HG03521 (cell line): Measurements from ENCODE around the gene SDHAF2.
"Not testable (repeated sequence)": the region's sequence is repeated elsewhere in the genome, so short reads cannot be mapped to it uniquely, and the experiment has no call there.

Experiments
- ATAC-seq: cut with Tn5 transposase; IDR thresholded peaks from one replicate; pipeline ENCODE4 v1.9.1; 2021; ENCODE audit warnings: mild to moderate bottlenecking, moderate library complexity; ENCODE audit not compliant: unreplicated experiment

Gene SDHAF2

DNA sequence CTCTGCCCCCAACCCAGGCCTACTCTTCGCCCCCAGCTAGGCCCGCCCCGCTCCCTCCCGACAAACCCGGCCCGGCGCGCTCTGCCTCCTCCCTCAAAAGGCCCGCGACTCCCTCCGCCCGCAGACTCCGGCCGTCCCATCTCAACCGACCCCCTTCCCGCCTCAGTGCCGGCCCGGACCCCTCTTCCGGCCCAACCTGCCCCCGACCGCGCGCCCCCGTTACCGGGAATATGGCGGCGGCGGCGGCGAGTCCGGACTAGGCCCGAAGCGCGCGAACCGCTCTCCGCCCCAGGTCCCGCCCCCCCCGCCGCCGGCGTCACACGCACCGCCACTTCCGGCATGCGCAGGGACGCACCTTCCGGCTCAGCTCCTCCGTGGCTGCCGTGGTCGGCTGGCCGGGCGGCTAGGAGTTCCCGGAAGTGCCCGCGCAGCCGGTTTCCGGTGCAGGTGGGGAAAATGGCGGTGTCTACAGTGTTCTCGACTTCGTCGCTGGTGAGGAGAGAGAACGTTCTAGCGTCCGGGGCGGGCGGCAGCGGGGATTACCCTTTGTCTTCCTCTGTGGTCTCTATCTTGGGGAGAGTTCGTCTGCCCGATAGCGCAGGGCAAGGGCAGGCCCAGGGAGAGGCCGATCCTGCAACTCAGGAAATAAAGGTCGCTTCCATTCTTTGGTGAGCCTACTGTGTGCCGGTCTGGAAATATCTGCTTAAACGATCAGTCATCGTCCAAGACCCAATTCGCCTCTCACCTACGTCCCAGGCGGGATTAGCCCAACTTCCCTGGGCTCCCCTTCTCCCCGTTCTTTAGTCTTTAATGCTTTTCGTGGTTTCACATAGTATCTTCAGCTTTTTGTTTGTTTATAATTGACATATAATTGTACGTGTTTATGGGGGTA lies at the start of gene SDHAF2, which contains the start of gene CPSF7:
Gene SDHAF2 (plus strand): TSS at position 434 of the 892 bp plus-strand sequence. CDS start 23 bp downstream, at position 457.
Gene CPSF7 (minus strand): TSS at position 285 of the 892 bp plus-strand sequence. CDS start 740 bp downstream, outside the sequence.
- peak; percentile 88 for ATAC-seq

DNA sequence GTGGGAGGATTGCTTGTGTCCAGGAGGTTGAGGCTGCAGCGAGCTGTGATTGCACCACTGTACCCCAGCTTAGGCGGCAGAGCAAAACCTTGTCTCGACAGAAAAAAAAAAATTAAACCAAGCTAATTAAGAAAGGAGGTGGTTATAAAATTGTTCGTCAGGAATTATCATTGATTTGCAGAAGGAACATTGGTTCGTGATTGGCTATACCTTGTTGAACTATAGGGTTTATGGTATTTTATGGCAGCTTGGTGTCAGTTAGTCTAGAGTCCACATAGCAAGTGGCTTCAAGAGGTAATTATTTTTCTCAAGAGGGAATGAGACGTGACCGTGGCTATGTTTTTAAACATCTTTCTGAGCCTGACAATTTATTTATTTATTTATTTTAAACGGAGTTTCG lies 49.0 kb upstream of the SDHAF2 start:
- no peak for ATAC-seq

DNA sequence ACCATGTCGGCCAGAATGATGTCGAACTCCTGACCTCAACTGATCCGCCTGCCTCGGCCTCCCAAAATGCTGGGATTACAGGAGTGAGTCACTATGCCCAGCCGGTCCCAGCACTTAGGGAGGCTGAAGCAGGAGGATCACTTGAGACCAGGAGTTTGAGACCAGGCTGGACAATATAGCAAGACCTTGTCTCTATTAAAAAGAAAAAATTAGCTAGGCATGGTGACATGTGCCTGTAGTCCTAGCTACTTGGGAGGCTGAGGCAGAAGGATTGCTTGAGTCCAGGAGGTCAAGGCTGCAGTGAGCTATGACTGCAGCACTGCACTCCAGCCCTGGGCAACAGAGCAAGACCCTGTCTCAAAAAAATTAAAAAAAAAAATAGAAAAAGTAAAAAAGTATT lies 46.1 kb upstream of the SDHAF2 start:
- not testable (repeated sequence) for ATAC-seq

GRCh38 chr11:61384271-61385242 lies 45.4 kb upstream of the SDHAF2 start:
- ATAC-seq, result no peak

DNA sequence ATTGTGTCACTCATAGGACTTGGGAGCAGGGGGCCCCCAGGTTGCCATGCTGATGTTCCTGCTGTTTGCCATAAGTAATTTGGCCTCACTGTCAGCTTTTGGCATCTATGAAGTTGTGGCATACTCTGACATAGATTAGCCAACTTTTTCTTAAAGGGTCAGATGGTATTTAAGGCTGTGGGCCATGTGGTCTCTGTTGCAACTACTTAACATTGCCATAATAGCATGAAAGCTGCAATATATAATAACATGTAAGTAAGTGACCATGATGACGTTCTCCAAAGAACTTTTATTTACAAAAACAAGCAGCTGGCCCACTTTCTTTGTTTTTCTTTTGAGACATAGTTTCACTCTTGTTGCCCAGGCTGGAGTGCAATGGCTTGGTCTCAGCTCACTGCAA lies 39.8 kb upstream of the SDHAF2 start:
- ATAC-seq, result no peak

DNA sequence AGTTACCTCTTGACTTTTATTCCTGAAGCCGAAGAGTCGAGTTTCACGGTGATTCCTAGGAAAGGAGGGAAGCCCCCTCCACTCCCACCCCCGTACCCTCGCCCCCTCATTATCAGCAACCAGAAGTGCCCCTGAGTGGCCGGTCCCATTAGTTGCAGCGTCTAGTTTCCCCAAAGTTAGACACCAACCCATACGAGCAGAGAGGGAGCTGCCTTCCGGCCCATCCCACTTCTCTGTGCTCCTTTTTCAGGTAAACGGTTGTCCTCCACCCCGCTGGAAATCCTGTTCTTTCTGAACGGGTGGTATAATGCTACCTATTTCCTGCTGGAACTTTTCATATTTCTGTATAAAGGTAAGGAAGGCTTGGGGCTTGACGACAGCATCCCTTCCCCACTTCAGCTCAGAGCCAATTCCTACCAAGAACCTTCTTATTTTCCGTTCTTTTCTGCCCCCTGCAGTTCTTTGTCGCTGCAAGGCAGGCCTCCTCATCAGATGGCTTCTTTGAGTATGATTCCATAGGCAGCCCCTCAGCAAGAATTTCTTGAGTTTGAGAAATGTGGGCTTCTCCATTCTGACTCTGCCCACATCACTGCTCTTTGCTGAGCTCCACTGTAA lies 36.8 kb upstream of the SDHAF2 start:
- ATAC-seq, result no peak

DNA sequence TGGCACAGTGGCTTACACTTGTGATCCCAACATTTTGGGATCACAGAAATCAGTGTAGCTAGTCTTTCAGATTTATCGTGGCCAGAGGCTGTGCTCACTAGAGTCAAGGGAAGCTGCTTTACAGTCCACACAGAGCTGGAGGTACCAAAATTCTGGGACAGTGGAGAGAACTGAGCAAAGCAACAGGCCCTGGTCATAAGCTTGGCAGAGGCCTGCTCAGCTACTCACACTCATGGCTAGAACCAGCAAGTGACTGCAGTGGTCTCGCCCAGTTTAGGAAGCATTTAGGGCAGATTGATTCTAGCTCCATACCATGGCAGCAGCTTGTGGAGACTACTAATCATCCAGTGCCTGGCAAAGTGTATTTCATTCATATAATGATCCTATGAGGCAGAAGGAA lies 28.8 kb upstream of the SDHAF2 start:
- no peak for ATAC-seq

DNA sequence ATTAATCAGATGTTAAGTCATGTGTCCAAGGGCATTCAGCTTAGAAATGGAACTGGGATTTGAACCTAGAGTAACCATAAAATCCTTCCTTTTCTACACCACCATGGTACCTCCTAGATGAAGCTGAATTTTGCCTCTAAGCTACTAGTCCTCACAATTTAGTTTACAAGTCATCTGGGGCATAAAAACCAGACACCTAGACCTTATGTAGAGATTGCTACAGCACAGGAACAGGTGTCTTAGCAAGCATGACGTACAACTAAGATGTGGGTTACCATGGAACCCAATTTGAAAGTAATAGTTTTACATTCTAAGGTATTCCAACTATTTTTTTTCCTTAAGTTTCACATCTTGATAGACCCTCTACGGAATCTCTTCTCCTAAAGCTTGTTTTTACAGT lies 28.4 kb upstream of the SDHAF2 start:
- ATAC-seq, result no peak

- no peak for ATAC-seq
These were observed 26.3 kb upstream of the SDHAF2 start for GRCh38 chr11:61403658-61404057.

DNA sequence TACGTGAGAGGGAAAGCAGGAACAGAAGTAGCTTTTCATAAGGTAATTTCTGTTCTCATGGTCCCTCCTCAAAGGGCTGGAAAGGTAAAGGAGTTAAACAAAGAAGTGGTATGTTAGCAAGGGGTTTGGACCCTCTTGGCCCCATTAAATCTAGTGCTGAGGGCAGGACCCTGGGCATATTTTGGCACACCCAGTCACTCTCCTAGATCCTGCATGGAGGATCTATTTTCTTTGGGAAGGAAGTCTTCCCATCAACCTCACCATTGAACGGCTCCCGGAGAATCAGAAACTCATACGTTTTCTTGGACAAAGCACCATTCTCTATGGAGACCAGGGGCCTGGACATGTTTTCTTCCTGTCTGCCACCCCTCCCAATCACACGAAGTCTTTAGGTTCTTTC lies 25.8 kb upstream of the SDHAF2 start:
- no peak for ATAC-seq

- ATAC-seq, result no peak
These were observed 25.3 kb upstream of the SDHAF2 start for GRCh38 chr11:61404641-61405040.

DNA sequence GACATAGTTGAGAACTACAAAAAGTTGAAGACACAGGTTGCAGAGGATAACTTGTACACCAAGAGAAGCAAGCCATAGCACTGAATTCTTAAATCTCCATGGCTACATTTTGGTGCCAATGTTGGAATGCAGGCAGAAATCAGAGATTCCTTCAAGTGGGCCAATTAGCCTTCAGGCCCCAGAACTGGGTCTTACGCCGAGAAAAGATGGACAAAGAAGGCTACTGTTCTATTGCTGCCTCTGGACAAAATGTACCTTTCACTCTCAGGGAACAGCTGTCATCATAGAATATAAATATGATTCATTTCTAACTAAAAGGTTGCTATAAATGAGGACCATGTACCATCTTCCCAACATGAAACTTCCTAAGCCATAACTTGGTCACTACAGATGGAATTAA lies 23.9 kb upstream of the SDHAF2 start:
- no peak for ATAC-seq

GRCh38 chr11:61406991-61407728 lies 22.8 kb upstream of the SDHAF2 start:
- ATAC-seq, result no peak

- no peak for ATAC-seq
These were observed 18.3 kb upstream of the SDHAF2 start for GRCh38 chr11:61411589-61411988.

DNA sequence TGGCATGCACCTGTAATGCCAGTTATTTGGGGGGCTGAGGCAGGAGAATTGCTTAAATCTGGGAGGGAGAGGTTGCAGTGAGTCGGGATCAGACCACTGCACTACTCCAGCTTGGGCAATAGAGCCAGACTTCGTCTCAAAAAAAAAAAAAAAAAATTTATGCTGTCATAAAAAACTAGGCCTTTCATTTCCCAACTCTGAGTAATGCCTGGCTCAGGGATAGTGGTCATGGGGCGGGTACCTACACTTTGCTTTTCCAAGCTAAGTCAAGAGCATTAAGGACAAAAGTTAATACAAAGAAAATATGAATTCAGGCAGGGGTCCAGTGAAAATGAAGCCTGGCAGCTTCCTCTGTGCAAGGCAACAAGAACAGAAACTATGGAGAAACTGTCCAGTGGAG lies 16.4 kb upstream of the SDHAF2 start:
- no peak for ATAC-seq

GRCh38 chr11:61414547-61414946 lies 15.4 kb upstream of the SDHAF2 start:
- no peak for ATAC-seq

DNA sequence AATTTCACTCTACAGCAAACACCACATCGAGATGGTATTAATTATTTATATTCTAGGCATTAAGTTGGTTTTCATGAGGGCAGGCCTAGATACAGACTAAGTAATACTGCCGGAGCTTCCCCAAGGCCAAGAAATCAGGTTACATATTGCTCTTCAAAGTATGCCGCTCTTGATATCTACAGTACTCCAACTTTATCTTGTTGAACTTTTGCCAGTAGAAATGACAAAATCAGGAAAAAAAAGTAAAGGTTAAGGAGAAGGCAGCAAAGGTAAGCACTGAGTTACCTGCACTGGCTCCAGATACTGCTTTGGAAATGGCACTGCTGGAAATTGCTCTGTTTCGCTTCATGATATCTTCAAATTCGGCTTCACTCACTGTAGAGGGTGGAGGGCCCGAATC lies 14.5 kb upstream of the SDHAF2 start:
- no peak for ATAC-seq

GRCh38 chr11:61416941-61417340 lies 13.0 kb upstream of the SDHAF2 start:
- ATAC-seq, result no peak

DNA sequence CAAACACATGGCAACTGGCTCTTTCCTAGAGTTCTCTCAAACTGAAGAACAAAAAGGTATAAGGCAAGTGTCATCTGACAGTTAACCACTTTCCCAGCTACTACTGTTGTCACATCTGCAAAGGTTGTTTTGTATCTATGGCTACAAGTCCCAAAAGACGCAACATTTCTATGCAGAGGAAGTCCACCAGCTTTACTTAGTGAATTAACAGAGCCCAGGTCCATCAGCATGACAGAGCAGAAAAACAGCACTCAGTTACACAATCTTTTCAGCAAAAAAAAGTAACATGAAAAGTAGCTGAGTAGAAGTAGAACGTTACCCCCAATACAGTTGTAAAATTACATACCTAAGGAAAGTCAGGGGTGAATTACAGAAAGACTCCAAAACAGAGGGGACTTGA lies 12.3 kb upstream of the SDHAF2 start:
- no peak for ATAC-seq

DNA sequence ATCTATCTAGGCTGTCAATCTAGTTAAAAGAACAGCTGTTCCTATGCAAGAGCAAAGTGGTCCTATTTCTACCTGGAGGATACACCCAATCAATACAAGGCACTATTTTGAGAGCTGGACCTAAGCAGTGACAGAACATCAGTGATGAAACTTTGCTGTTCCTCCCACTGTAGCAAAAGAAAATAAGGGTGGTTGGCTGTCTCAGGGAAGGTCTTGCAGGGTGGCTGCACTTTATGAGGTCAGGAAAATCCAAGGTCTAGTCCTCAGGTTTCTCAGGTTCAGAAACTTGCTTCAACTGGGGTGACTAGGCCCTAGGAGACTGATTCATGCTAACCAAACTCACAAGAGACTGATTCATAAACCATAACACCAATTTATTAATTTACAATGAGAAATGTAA lies 11.8 kb upstream of the SDHAF2 start:
- ATAC-seq, result no peak
